ENCODE data around the gene ABHD17A. TPM values are rescaled to one million over a fixed set of nuclear protein-coding genes. Genes with fewer than 3 reads are reported as not detected.

Gene ABHD17A
- total and polyA plus RNA-seq, 4 donors: 68.8 to 110 (median 91.0) TPM

GRCh38 chr19:1862068-1862423 lies 23.2 kb downstream of the ABHD17A start:
- Histone ChIP-seq H3K9ac (ENCODE audit: insufficient read depth in 1 of 2, low read length in 2 of 2) (no peak overlapping the region), H3K4me3 (peak overlapping the region; percentile 56), H3K27ac (ENCODE audit: low read depth in 1 of 2, low read length in 1 of 2) (no peak overlapping the region), H3K36me3 (ENCODE audit: control insufficient read depth in 4 of 4, insufficient read depth in 4 of 4, low read length in 4 of 4) (no peaks in the 10 kb centered on the region), H3K27me3 (ENCODE audit: control insufficient read depth in 3 of 3, insufficient read depth in 3 of 3, low read length in 2 of 3) (no peaks in the 10 kb centered on the region), H3K9me3 (ENCODE audit: control insufficient read depth in 4 of 4, insufficient read depth in 3 of 4, low read length in 3 of 4) (no peaks in the 10 kb centered on the region), H3K4me1 (ENCODE audit: control insufficient read depth in 5 of 5, insufficient read depth in 5 of 5, low read length in 5 of 5) (peaks cover 0 to 47% (median 27%) of the 10 kb centered on the region in 5 donors)
- WGBS, 2 donors: 4 to 9% methylated on average over 21 of the region's 21 CpGs
- ATAC-seq (ENCODE audit: insufficient read depth, low FRiP score) (no peak), DNase-seq (no peak)
- TF ChIP-seq CTCF (IDR thresholded peaks at IDR 0.05; ENCODE audit: control extremely low read depth, extremely low read depth): no peak

DNA sequence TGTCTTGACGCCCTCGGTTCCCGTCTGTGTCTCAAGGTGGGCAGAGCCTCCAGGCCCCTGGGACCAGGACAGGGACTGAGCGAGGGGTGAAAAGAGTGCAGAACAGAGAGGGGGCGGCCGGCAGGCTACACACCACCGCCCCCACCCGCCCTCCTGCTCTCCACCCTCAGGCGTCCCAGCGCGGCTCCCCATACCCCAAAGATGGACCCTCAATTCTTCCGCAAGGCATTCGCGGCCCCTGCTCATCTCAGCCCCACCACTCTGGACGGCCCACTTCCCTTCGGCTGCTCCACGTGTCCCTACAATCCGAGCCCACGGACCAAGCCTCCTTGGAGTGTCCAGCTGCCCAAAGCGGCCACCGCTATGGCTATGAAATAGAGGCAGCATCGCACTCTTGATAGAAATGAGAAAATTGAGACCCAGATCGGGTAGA lies 23.7 kb downstream of the ABHD17A start:
- peak overlapping the region in 1 of 2 donors; percentile 4 for H3K27ac ChIP-seq (ENCODE audit: low read depth in 1 of 2, low read length in 1 of 2)
- no peaks in the 10 kb centered on the region for H3K36me3 ChIP-seq (ENCODE audit: control insufficient read depth in 4 of 4, insufficient read depth in 4 of 4, low read length in 4 of 4)
- no peaks in the 10 kb centered on the region for H3K27me3 ChIP-seq (ENCODE audit: control insufficient read depth in 3 of 3, insufficient read depth in 3 of 3, low read length in 2 of 3)
- peaks cover 0 to 48% (median 28%) of the 10 kb centered on the region in 5 donors for H3K4me1 ChIP-seq (ENCODE audit: control insufficient read depth in 5 of 5, insufficient read depth in 5 of 5, low read length in 5 of 5)
- H3K9ac ChIP-seq (ENCODE audit: insufficient read depth in 1 of 2, low read length in 2 of 2): no peak overlapping the region
- 48 to 49% methylated on average over 23 of the region's 23 CpGs for WGBS, 2 donors
- ATAC-seq (ENCODE audit: insufficient read depth, low FRiP score): no peak
- no peak for TF ChIP-seq CTCF (IDR thresholded peaks at IDR 0.05; ENCODE audit: control extremely low read depth, extremely low read depth)
- H3K4me3 ChIP-seq: no peak overlapping the region
- DNase-seq: no peak
- H3K9me3 ChIP-seq (ENCODE audit: control insufficient read depth in 4 of 4, insufficient read depth in 3 of 4, low read length in 3 of 4): no peaks in the 10 kb centered on the region

DNA sequence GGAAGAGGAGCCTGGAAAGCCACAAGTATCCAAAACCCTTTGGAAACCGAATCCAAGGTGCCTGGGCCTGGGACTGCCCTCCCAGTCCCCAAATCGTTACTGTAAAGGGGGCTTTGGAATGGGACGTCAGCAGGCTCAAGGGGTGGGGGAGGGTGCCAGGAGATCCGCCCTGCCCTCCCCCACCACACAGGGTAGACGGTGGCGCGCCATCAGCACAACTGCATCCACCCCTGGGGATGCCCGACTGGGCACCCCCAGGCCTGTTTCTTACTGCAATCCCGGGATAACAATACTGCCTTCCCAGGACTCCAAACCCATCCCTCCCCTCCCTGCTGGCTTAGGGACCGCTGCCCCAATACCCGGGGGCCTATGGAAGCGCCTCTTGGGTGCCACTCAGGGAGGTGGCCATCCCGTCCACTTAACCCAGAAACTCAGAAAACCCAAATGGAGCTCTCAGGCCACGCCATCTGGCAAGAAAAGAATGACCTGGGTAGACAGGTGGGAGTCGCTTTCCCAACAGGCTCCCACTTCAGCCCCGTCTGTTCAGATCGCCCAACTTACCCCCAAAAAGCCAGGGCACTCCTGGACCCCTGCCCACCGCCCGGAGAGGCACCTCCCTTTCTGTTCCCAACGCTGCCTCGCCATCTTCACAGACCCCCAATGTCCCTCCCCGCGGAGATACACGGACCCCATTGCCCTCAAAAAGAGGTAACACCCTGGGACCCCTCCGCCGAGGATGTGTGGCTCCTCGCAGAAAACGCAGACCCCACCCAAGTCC lies 24.3 kb downstream of the ABHD17A start:
- Histone ChIP-seq H3K36me3 (ENCODE audit: control insufficient read depth in 4 of 4, insufficient read depth in 4 of 4, low read length in 4 of 4) (no peaks in the 10 kb centered on the region), H3K9ac (ENCODE audit: insufficient read depth in 1 of 2, low read length in 2 of 2) (no peak overlapping the region), H3K27ac (ENCODE audit: low read depth in 1 of 2, low read length in 1 of 2) (no peak overlapping the region), H3K4me3 (no peak overlapping the region), H3K27me3 (ENCODE audit: control insufficient read depth in 3 of 3, insufficient read depth in 3 of 3, low read length in 2 of 3) (no peaks in the 10 kb centered on the region), H3K9me3 (ENCODE audit: control insufficient read depth in 4 of 4, insufficient read depth in 3 of 4, low read length in 3 of 4) (no peaks in the 10 kb centered on the region), H3K4me1 (ENCODE audit: control insufficient read depth in 5 of 5, insufficient read depth in 5 of 5, low read length in 5 of 5) (peaks cover 0 to 54% (median 34%) of the 10 kb centered on the region in 5 donors)
- no peak for TF ChIP-seq CTCF (IDR thresholded peaks at IDR 0.05; ENCODE audit: control extremely low read depth, extremely low read depth)
- ATAC-seq (ENCODE audit: insufficient read depth, low FRiP score): no peak
- 71 to 75% methylated on average over 27 to 28 of the region's 28 CpGs for WGBS, 2 donors
- no peak for DNase-seq

Measured in lung (tissue), 12 donors.